AG08395 (cell line): ENCODE measurements around the gene PMF1.
A peak's percentile ranks its signal among the peaks of the same experiment; 100 is the strongest.

Experiments used
- DNase-seq: peaks from one replicate; pipeline ENCODE4 v3.0.0; 2012; ENCODE audit warnings: mixed read lengths, low spot score

The PMF1 gene

DNA sequence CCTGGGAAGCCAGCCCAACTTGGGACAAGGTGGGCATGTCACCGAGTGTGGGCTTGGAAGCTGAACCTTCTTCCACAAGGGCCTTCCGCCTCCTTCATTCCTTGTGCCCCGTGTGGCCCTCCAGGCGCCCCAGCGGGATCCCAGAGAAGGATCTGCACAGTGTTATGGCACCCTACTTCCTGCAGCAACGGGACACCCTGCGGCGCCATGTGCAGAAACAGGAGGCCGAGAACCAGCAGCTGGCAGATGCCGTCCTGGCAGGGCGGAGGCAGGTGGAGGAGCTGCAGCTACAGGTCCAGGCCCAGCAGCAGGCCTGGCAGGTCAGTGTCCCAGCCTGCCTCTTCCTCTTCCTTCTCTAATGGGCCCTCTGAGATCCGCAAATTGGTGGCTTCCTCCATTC lies 23.4 kb downstream of the PMF1 start:
- DNase-seq, result no peak

DNA sequence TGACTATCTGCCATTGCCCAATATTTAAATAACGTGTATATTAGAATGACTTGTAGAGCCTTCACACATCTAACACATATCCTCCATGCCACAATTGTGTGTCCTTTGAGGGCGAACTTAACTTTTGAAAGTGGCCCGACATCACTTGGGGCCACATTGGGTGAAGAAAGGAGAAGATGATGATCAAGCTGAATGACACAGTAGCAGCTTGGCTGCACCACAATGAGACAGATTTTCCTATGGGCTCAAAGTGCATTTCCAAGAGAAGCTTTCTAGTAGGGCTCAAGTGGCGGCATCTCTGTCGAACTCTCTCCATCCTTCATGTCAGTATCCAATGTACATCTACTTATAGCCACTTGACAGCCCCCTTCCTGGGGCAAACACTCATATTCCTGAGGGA lies 25.4 kb downstream of the PMF1 start:
- no peak for DNase-seq

DNA sequence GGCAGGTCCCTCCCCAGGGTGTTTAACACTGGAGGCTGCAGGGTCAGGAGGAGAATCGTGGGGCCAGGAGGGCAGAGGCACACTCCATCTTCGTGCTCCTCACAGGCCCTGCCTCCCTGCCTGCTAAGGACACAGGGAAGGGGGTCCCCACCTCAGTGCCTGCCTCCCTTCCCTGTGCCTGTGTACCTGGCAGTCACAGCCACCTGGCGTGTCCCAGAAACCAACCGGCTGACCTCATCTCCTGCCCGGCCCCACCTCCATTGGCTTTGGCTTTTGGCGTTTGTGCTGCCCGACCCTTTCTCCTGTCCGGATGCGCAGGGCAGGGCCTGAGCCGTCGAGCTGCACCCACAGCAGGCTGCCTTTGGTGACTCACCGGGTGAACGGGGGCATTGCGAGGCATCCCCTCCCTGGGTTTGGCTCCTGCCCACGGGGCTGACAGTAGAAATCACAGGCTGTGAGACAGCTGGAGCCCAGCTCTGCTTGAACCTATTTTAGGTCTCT lies 28.6 kb downstream of the PMF1 start:
- peak; percentile 48 for DNase-seq

DNA sequence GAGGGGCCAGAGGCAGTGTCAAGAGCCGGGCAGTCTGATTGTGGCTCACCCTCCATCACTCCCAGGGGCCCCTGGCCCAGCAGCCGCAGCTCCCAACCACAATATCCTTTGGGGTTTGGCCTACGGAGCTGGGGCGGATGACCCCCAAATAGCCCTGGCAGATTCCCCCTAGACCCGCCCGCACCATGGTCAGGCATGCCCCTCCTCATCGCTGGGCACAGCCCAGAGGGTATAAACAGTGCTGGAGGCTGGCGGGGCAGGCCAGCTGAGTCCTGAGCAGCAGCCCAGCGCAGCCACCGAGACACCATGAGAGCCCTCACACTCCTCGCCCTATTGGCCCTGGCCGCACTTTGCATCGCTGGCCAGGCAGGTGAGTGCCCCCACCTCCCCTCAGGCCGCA lies 29.1 kb downstream of the PMF1 start, which contains the start of gene BGLAP:
Gene BGLAP, plus strand, starts transcription at position 259 of the 400 bp plus-strand sequence. Its CDS starts 48 bp downstream, at position 307.
- no peak for DNase-seq

- no peak for DNase-seq
Measured at GRCh38 chr1:156242738-156243137, 29.9 kb downstream of the PMF1 start.

- DNase-seq, result no peak
Measured at GRCh38 chr1:156244126-156244525, 31.3 kb downstream of the PMF1 start.

DNA sequence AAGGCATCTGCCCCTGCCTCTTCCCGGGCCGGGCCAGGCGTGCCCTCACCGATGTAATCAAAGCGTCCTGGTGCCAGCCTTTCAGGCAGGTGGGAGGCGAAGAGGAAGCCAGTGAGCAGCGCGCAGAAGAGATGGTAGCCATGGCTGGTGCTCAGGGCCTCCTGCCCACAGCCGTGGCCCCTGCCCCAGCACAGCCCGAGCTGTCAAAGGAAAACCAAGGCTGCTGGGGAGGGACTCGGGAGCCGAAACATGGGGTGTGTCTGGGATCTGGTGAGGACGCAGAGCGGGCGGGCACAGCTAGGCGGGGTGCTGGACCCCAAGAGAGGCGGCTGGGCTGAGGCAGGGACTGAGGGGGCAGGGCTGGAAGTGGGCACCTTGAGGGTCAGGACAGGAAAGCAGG lies 31.9 kb downstream of the PMF1 start:
- no peak for DNase-seq

- peak; percentile 21 for DNase-seq
Measured at GRCh38 chr1:156245451-156246232, 32.8 kb downstream of the PMF1 start.

GRCh38 chr1:156246241-156246780 lies 33.5 kb downstream of the PMF1 start:
- DNase-seq, result no peak

GRCh38 chr1:156246781-156247459 lies 34.1 kb downstream of the PMF1 start:
- no peak for DNase-seq

- no peak for DNase-seq
Measured at GRCh38 chr1:156247460-156248322, 34.9 kb downstream of the PMF1 start, which contains the start of gene PAQR6. Gene PAQR6 (minus strand): TSS chr1:156248056. CDS start chr1:156246731, 1,325 bp downstream.

- DNase-seq, result no peak
Measured at GRCh38 chr1:156248323-156248683, 35.5 kb downstream of the PMF1 start.

GRCh38 chr1:156249593-156249992 lies 36.8 kb downstream of the PMF1 start:
- DNase-seq, result no peak

DNA sequence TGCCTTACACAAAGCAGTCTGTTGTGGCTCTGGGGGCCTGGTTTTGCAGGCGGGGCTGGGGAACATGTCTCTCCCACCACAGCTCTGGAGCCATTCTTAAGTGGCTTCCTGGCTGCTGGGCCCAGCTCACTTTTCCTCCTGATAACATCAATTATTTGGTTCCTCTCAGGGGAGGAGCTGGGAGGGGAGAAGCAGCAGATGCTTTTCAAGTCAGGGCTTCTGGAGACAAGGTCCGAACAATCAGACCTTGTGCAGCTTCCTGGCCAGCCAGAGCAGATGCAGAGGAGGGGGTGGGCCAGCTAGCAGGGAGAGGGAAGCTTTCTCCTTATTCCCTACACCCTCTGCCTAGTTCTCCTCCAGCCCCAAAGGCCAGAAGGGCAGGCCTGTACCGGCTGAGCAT lies 38.7 kb downstream of the PMF1 start:
- no peak for DNase-seq

DNA sequence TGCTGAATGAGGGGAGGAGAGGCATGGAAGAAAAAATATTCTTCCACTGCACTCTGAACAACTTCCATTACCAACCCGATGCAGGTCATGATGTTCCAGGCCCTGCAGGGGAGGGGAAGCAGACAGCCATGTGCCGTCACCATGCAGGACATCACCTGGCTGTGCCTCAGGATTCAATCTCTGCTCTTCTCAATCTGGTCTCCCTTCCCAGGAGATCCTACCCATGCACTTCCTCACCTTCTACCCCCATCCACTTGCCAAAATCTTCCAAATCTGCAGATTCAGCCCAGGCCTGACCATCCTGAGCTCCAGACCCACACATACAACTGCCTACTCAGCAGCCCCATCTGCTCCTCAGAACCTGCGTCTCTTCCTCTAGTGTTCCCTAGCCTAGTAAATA lies 40.8 kb downstream of the PMF1 start:
- DNase-seq, result no peak

- no peak for DNase-seq
Measured at GRCh38 chr1:156257711-156258110, 44.9 kb downstream of the PMF1 start.

DNA sequence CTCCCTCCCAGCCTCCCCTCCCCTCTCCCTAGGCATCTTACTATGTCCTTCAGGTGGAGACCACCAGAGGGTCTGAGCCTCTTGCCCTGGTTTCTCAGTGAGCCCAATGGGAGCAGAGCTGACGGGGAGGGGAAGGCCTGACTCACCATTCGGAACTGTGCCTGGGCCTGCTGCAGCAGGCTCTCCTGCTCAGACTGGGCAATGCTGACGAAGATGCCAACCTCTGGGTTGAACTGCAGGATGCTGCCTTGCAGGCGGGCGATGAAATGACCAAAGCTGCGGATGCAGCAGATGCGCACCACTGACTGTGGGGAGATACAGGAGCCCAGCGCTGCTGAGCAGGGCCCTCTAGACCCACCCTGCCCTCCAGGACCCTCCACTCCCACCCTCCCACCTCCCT lies 46.1 kb downstream of the PMF1 start:
- no peak for DNase-seq

DNA sequence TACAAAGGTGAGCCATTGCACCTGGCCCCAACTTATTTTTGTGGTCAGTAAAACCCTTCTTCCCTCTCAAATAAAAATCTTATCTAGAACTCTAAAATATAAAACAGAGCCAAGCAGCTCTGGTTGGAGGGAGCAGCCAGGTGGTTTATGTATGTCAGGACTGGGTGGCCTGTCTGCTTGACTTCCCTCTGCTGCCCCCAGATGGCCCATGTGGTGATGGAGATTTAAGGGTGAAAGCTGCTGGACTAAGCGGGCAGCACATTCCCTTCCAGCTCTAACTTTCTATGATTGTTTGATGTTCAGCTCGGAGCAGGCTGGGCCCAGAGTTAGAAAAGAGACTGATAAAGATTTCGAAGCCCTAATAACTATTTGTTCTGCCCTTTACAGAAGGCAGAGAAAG lies 47.0 kb downstream of the PMF1 start:
- DNase-seq, result no peak

DNA sequence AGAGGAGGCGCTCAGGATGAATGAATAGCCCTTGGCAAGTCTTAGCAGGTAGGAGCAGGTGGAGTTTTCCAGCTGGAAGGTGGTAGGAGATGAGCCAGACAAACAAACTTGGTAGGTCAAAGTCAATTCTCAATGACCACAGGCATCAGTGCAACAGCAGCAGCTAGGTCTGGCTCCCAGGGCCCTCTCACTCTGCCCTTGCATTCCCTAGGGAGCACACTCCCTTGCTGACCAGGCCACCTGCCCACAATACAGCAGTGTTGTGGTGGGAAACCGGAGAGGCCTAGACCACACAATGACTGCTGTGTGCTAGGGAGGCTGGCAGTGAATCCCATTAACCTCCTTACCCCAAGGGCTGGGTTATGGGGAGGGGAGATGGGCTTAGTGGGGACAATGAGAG lies 48.1 kb downstream of the PMF1 start:
- no peak for DNase-seq

DNA sequence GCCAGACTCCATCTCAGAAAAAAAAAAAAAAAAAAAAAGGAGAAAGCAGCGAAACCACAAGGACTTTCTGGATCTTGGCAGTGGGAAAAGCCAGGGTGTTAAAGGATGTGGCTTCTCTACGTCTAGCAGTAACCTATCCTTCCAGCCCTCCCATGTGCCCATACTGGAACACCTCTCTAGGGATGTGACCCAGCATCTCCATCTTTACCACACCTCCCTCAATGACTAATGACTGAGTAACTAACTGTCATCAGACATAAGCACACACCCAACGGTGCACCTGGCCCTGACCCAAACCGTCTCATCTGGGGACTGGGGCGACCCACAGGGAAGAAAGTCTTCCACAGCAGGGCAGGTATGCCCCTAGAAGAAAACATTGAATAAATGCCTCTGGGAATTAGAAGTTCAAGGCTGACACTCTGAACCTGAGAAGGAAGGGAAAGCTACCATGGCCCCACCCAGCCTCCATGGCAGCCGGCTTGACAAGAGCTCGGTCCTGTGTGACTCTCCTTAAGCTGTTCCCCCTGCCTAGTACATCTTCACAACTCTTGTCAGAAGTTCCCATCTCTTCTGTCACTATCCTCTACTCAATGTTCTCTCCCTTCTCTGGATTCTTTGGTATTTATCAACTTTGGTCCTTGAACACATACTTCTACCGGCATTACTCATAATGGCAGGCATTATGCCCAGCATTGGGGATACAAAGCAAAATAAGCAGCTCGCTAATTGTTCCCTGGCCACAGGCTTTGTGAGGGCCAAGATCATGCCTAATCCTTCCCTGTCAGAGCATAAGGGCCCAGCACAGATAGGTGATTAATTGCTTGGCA lies 49.9 kb downstream of the PMF1 start:
- DNase-seq, result peak; percentile 92

- no peak for DNase-seq
Measured at GRCh38 chr1:156263288-156263655, 50.5 kb downstream of the PMF1 start.
